Left renal pelvis (tissue), 4 donors: ENCODE results near the gene TCF19. TPM values are rescaled to one million over a fixed set of nuclear protein-coding genes. Genes with fewer than 3 reads are reported as not detected.

ENCODE experiments used
- DNase-seq, 4 donors: peaks; one replicate each; pipeline ENCODE4 v3.0.0-alpha.2; 2013; ENCODE audit warnings: low read depth in 4 of 4, low spot score in 3 of 4
- polyA plus RNA-seq, 4 donors: library from polyadenylated mRNA; unstranded; fragments of 120-200 nt; gene quantifications; one replicate each; pipeline ENCODE4 v1.2.1, GENCODE V29; 2013; ENCODE audit not compliant: insufficient read length in 4 of 4

Gene TCF19, protein sequence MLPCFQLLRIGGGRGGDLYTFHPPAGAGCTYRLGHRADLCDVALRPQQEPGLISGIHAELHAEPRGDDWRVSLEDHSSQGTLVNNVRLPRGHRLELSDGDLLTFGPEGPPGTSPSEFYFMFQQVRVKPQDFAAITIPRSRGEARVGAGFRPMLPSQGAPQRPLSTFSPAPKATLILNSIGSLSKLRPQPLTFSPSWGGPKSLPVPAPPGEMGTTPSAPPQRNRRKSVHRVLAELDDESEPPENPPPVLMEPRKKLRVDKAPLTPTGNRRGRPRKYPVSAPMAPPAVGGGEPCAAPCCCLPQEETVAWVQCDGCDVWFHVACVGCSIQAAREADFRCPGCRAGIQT
- polyA plus RNA-seq = 10 to 100 TPM; 17.3 to 26.0 (median 18.3) TPM

GRCh38 chr6:31158140-31158862, at the start of gene TCF19:
Gene TCF19 (plus strand): TSS chr6:31158589. CDS start chr6:31159470, 881 bp downstream.
- DNase-seq = peak; percentile 98 to 99 (median 98)

DNA sequence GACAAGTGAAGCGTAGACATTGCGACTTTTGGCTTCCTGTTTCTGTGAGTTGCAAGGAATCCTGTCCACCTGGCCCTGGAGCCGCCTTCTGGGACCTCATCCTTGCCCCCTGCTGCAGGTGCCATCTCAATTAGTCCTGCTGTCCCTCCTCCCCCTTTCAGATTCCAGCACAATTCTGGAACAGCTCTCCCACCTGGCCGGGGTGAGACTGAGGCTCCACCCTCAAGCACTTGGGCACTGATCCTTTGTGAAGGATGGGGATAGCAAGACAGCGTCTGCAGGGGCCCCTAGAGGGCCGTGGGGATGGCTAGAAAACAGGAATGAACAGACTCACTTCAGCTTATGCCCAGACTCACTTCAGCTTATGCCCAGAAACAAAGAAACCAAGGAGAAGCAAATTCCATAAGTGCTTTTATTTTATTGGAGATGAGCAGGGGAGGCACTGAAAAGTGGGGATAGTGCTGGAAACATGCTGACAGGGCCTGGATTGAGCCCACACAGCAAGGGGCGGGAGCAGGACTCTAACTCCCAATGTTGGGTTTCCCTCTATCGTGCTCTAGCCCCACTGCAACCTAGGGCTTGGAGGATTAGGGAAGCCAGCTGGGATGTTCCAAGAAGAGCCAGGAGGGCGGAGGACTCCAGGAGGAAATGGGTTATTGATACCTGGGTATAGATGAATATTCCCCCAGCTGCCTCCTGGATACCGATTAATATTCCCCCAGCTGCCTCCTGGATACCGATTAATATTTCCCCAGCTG, 47.4 kb upstream of the TCF19 start:
- DNase-seq = no peak

DNA sequence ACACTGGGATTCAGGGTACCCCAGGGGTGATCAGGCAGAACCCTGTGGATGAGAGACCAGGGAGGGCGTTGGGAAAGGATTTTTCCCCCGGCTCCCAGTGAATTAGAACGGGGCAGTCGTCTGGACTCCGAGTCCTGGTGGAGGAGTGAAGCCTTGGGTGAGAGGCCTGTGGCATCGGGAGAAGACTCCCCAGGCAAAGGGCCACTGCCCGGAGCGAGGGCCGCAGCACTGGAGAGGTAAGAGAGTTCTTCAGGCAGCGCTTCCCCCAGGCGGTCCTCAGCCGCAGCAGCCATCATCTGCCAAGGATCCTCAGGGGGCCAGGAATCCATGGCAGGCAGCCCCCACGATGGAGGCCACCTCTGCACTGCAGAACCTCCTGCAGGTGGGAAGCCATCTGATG, 46.7 kb upstream of the TCF19 start:
- DNase-seq = no peak

GRCh38 chr6:31112478-31112877, 45.9 kb upstream of the TCF19 start, which contains the start of gene C6orf15:
Gene C6orf15 (minus strand): TSS chr6:31112575. CDS start chr6:31112555, 20 bp downstream.
- no peak for DNase-seq

GRCh38 chr6:31113861-31114540, 44.4 kb upstream of the TCF19 start:
- no peak for DNase-seq

- no peak for DNase-seq
These were observed 43.9 kb upstream of the TCF19 start, which contains the start of gene PSORS1C1 for GRCh38 chr6:31114541-31114878. Gene PSORS1C1 (plus strand): TSS chr6:31114800. CDS start chr6:31129633, 14,833 bp downstream.

DNA sequence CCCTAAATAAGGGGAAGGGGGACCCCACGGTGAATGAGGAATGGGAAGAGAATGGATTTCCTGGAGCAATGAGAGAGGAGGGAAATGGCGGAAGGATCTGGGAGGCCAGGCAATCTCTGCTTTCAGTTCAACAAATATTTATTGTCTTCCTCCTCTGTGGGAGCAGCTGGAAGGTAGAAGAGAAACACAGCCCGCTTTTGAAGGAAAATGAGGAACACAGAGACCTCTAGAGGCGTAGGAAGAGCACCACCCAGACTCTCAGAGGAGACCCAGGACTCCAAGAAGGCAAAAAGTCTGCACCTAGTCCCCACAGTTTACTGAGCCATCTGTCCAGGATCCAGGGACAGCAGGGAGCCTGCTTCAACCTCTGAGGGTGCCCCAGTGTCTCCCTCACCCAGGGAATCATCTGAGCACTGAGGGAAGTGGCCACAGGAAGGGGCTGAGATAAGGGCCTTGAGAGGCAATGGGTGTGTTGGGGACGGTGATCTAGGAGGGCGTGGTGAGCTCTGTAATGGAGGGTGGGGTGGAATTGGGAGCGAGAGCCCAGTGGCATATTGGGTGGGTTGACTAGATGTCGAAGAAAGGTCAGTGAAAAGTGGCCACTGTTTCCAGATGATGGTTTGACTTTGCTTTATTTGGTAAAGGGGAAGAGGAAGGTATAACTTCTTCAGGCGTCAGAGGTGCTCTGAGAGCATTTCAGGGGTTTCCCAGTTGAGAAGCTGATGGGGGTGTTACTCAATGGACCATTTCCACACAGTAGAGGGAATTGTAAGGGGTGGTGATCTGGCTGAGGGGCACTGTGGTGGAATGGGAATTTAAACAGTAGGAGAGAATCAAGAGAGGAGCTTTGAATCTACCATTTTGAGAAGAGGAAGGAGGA, 43.2 kb upstream of the TCF19 start:
- DNase-seq = no peak

GRCh38 chr6:31115941-31116560, 42.3 kb upstream of the TCF19 start:
- DNase-seq = no peak

- no peak for DNase-seq
These were observed 41.6 kb upstream of the TCF19 start for GRCh38 chr6:31116661-31117385.

- DNase-seq = no peak
These were observed 40.2 kb upstream of the TCF19 start for GRCh38 chr6:31118178-31118577.

- no peak for DNase-seq
These were observed 38.1 kb upstream of the TCF19 start, which contains the start of gene CDSN for GRCh38 chr6:31120151-31120915. Gene CDSN (minus strand): TSS chr6:31120446. CDS start chr6:31120419, 27 bp downstream.

- no peak for DNase-seq
These were observed 37.1 kb upstream of the TCF19 start for GRCh38 chr6:31121131-31121790.

- peak in 3 of 4 donors; percentile 49 to 81 (median 60) for DNase-seq
These were observed 35.3 kb upstream of the TCF19 start for GRCh38 chr6:31122791-31123706.

DNA sequence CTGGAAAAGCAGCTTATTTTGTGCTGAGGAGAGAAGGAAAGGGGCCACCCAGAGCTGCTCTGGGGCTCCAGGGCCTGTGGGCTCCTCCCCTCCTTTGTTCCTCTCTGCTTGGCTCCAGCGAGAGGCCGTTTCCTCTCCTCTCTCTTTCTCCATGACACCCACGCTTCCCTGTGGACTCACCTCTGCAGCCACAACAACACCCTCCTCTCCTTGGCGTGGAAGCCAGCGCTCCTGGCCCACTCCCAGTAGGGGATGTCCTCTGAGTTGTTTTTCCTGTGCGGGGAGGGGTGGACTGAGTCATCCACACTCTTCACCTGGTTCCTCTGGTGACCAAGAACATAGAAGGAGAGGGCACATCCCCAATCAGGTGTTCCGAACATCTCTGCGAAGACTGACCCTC, 33.2 kb upstream of the TCF19 start:
- DNase-seq = no peak

GRCh38 chr6:31125586-31126363, 32.6 kb upstream of the TCF19 start:
- DNase-seq = no peak
